GM21367 (cell line): Measurements from ENCODE around the gene NKPD1.

Experiments used
- ATAC-seq: cut with Tn5 transposase; IDR thresholded peaks from one replicate; pipeline ENCODE4 v1.9.1; 2021; ENCODE audit not compliant: unreplicated experiment

Gene NKPD1

GRCh38 chr19:45156751-45157150, 4.0 kb downstream of the NKPD1 start:
- no peak for ATAC-seq

GRCh38 chr19:45156011-45156630, 4.7 kb downstream of the NKPD1 start:
- no peak for ATAC-seq

GRCh38 chr19:45154064-45154827, 6.5 kb downstream of the NKPD1 start:
- ATAC-seq: no peak

GRCh38 chr19:45153339-45154063, 7.3 kb downstream of the NKPD1 start:
- no peak for ATAC-seq

DNA sequence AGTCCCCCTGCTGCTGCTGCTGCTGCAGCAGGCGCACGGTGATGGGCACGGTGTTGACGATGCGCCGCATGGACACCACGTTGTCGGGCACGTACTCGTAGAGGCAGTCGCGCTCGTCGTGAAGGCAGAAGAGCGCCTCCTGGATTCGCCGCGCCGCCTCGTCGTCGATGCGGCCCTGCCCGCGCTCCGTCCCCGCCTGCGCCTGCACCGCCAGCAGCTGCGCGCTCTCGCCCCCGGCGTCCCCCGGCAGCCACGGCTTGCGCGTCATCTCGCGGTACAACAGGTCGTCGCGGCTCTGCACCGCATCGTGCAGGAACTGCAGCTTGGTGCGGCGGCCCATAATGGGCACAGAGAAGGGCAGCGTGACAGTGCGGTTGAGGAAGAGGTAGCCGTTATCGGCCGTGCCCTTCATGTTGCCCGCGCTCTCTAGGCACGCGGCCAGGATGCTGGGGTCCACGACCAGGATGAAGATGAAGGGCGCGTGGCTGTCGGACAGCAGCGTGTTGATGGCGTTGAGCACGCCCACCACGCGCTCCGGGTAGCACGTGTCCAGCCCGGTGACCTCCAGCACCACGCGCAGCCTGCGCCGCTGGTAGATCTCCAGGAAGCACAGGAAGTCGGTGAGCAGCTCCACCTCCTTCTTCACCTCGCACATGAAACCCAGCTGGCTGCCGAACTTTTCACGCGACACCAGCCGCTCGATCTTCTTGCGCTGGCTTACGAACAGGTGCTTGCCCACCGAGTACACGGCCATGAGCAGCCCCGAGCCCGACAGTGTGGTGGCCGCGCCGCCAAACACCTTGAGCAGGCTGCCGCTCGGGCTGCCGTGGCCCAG, 8.1 kb downstream of the NKPD1 start:
- ATAC-seq: no peak

GRCh38 chr19:45151821-45152503, 8.8 kb downstream of the NKPD1 start:
- no peak for ATAC-seq

GRCh38 chr19:45151320-45151719, 9.5 kb downstream of the NKPD1 start:
- ATAC-seq: no peak

GRCh38 chr19:45150751-45151281, 10.0 kb downstream of the NKPD1 start:
- no peak for ATAC-seq

GRCh38 chr19:45150180-45150579, 10.6 kb downstream of the NKPD1 start:
- ATAC-seq: no peak

- ATAC-seq: no peak
These were observed 11.7 kb downstream of the NKPD1 start for GRCh38 chr19:45149129-45149528.

DNA sequence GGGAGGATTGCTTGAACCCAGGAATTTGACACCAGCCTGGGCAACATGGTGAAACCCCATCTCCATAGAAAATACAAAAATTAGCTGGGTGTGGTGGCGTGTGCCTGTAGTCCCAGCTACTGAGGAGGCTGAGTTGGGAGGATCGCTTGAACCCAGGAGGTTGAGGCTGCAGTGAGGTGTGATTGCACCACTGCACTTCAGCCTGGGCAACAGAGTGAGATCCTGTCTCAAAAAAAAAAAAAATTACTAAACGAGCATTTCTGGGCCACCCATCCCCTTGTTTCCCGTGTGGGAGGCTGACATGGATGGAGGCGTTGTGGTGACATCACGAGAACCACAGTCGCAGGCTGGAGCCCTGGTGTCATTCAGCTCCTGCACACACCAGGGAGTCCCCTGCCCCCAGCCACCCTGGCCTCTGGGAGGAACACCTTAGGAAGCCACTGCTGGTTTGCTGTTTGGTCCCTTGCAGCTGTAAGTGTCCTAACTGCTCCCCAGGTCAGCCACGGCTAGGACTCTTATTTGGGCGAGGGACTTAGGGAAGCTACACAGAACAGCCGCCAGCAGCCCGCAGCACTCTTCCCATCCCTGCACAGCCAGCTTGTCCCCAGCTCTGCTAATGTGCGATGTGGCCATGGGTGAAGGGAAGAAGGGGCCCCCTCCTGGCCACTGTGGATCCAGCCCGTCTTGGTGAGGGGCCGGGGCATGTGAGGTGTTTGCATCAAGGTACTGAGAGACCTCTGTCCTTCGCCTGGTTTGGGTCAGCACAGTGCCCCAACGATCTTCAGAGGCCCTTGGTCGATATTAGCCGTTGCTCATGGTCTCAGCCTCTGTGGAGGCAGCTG, 12.7 kb downstream of the NKPD1 start:
- no peak for ATAC-seq

DNA sequence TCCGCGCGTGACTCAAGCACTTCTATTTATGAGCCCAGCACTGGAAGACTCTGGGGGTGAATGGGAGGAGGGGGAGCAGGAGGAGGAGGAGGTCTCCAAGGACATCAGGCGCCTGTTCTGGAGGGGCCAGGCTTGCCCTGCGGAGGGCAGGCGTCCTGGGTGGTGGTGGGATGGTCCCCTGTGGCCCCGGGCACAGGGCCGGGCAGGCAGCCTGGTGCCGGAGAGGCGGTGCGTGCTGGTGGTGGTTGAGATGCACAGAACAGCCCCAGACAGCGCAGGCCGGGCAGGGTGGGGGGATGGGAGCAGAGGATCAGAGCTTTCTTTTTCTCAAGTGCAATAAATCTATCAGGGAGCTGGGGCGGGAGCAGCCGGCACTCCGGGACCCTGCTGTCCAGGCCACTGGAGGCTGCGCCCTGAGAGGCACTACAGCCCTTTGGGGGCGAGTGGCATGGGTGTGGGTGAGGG, 14.0 kb downstream of the NKPD1 start:
- ATAC-seq: no peak

- no peak for ATAC-seq
These were observed 14.5 kb downstream of the NKPD1 start for GRCh38 chr19:45146251-45146650.

DNA sequence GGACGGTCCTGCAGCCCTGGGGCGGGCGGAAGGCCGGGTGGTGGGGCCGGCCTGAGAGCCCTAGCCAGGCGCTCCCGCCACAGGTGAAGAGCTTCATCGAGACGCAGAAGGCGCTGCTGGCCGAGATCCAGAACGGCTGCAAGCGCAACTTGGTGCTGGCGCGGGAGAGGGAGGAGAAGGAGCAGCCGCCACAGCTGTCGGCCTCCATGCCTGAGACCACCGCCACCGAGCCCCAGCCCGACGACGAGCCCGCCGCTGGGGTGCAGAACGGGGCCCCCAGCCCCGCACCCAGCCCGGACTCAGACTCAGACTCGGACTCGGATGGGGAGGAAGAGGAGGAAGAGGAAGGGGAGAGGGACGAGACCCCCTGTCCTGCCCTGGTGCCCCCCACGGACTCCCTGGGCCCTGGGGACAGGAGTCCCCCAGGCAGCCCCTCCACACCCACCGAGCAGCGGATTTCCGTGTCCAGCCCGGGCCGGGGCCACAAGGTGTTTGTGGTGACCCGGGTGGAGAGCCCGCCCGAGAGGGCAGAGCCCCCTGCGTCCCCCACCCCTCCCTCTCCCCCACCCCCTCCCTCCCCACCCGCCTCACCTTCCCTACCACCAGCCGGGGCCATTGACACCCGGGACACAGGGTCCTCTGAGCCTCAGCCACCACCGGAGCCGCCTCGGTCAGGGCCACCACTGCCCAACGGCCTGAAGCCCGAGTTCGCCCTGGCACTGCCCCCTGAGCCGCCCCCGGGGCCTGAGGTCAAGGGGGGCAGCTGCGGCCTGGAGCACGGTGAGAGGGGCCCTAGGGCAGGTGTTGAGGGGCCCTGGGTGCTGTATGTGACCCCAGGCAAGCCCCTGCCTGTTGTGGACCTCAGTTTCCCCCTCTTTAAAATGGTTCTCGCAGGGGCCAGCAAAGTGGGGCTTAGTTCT, 15.3 kb downstream of the NKPD1 start:
- ATAC-seq: no peak

DNA sequence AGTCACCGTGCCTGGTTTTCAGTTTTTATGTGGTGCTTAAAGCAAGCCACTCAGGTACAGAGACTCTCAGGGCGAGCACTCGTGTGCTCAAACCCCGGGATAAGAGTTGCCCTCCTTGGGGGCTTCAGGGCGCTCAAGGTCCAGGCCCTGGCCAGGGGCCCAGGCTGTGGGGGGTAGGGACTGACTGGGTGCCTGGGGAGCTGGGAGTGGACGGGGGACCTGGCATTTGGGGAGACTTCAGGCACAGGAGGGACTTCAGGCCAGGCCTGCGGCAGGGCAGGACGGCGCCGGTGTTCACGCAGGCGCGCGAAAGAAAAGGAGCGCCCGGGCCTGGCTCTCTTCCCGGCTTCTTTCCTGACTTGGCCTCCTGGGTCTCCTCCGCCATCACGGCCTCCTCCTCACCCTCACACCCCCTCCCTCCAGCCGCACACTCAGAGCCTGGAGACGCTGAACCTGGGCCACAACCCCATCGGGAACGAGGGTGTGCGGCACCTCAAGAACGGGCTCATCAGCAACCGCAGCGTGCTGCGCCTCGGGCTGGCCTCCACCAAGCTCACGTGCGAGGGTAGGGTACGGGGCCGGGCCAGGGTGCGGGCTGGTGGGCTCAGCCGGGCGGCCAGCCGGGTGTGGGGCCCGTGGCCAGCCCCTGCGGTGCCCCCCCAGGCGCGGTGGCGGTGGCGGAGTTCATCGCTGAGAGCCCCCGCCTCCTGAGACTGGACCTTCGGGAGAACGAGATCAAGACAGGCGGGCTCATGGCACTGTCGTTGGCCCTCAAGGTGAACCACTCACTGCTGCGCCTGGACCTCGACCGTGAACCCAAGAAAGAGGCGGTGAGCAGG, 16.1 kb downstream of the NKPD1 start:
- ATAC-seq: no peak

- no peak for ATAC-seq
These were observed 18.1 kb downstream of the NKPD1 start for GRCh38 chr19:45142726-45143110.

- ATAC-seq: no peak
These were observed 18.6 kb downstream of the NKPD1 start for GRCh38 chr19:45142016-45142725.
